Calu3 (cell line): ENCODE measurements around the gene CYTH1. TPM values are rescaled to one million over a fixed set of nuclear protein-coding genes. Genes with fewer than 3 reads are reported as not detected.

ENCODE experiments used
- BruUV-seq: library from RNA; stranded (reverse); fragments of 400-500 nt; replicated peaks from 2 replicates; lab custom pipeline; 2021; lab: Mats Ljungman, UMichigan
- CTCF ChIA-PET: fragments of 300-600 bp; sonication (Branson Sonifier 250); formaldehyde crosslinking; loops from one replicate; lab custom pipeline; 2022; ENCODE audit warnings: antibody characterized with exemption; lab: Charles Lee
- DNase-seq: peaks from one replicate; pipeline ENCODE4 v3.0.0; 2022
- H3K27ac Mint-ChIP-seq: one replicate; pipeline ENCODE4 v1.8.0; 2022; ENCODE audit warnings: mixed read lengths; ENCODE audit not compliant: unreplicated experiment
- H3K27me3 Mint-ChIP-seq: one replicate; pipeline ENCODE4 v1.8.0; 2022; ENCODE audit warnings: mixed read lengths; ENCODE audit not compliant: unreplicated experiment
- H3K36me3 Mint-ChIP-seq: one replicate; pipeline ENCODE4 v1.8.0; 2022; ENCODE audit warnings: mild to moderate bottlenecking, moderate library complexity, mixed read lengths; ENCODE audit not compliant: insufficient read depth, unreplicated experiment
- H3K4me1 Mint-ChIP-seq: one replicate; pipeline ENCODE4 v1.8.0; 2022; ENCODE audit warnings: mild to moderate bottlenecking, low read depth, mixed read lengths; ENCODE audit not compliant: unreplicated experiment
- H3K4me3 Mint-ChIP-seq: one replicate; pipeline ENCODE4 v1.8.0; 2022; ENCODE audit warnings: mild to moderate bottlenecking, low read depth, moderate library complexity, mixed read lengths; ENCODE audit not compliant: unreplicated experiment
- H3K9me3 Mint-ChIP-seq: one replicate; pipeline ENCODE4 v1.8.0; 2022; ENCODE audit warnings: low read depth, mixed read lengths; ENCODE audit not compliant: unreplicated experiment
- intact Hi-C: fragments of 100-400 bp; cut with micrococcal nuclease; formaldehyde crosslinking; loops from one replicate; pipeline ENCODE4 v1.10.0; 2022; ENCODE audit not compliant: unreplicated experiment
- total RNA-seq: library from RNA; stranded (reverse); gene quantifications from 2 replicates; pipeline ENCODE4 v1.2.3, GENCODE V29; 2022
- TF ChIP-seq, protein P1 (sequence below): fragments of 200-600 bp; IDR thresholded peaks from one replicate; pipeline ENCODE4 v1.8.0; 2022; ENCODE audit warnings: antibody characterized with exemption; ENCODE audit not compliant: unreplicated experiment

The CYTH1 gene
- total RNA-seq, 1 experiment from 2014 or later = 40.5 TPM

DNA sequence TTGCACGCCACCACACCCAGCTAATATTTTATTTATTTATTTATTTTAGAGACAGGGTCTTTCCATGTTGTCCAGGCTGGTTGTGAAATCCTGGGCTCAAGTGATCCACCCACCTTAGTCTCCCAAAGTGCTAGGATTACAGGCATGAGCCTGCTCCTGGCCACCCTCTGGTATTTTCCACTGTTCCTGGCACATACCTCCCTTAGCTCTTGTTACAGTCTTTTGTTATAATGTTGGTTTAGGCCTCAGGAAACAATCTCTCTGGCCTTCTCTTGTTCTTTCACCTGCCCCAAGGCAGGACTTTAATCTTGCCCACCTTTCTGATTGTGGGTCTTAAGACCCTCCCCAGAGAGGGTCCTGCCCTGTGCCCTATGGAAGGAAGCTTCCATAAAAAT is 3.6 kb upstream of the CYTH1 start:
- BruUV-seq = no TSS peak
- Mint-ChIP-seq H3K4me1 (no peaks in the 10 kb centered on the region), H3K36me3 (peaks cover 41% of the 10 kb centered on the region), H3K4me3 (no peak overlapping the region), H3K9me3 (no peaks in the 10 kb centered on the region), H3K27me3 (no peaks in the 10 kb centered on the region), H3K27ac (no peak overlapping the region)
- DNase-seq = no peak
- TF ChIP-seq, protein P1, sequence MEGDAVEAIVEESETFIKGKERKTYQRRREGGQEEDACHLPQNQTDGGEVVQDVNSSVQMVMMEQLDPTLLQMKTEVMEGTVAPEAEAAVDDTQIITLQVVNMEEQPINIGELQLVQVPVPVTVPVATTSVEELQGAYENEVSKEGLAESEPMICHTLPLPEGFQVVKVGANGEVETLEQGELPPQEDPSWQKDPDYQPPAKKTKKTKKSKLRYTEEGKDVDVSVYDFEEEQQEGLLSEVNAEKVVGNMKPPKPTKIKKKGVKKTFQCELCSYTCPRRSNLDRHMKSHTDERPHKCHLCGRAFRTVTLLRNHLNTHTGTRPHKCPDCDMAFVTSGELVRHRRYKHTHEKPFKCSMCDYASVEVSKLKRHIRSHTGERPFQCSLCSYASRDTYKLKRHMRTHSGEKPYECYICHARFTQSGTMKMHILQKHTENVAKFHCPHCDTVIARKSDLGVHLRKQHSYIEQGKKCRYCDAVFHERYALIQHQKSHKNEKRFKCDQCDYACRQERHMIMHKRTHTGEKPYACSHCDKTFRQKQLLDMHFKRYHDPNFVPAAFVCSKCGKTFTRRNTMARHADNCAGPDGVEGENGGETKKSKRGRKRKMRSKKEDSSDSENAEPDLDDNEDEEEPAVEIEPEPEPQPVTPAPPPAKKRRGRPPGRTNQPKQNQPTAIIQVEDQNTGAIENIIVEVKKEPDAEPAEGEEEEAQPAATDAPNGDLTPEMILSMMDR = no peak
- CTCF ChIA-PET = no interaction called here
- intact Hi-C loops = no loop called here

DNA sequence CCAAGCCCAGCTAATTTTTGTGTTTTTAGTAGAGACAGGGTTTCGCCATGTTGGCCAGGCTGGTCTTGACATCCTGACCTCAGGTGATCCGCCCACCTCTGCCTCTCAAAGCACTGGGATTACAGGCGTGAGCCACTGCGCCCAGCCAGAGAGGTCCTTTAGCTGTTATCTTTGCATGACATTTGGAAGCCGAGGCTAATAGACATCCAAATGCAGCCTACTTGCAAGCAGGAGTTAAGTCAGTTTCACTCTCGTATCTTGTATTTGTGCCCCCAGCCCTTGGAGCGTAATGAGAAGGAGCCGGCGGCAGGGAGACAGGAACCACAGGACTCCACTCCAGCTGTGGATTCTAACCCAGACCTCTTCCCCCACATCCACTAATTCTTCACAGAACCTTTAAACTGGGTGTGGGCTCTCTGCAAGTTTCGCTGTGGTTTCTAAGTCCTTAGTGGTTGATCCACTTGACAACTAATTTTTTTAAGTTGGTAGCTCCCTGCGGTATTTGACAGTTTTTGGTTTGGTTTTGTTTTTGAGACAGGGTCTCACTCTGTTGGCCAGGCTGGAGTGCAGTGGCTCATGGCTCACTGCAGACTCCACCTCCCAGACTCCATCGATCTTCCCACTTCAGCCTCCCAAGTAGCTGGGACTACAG is 3.1 kb upstream of the CYTH1 start:
- Mint-ChIP-seq H3K9me3 (no peaks in the 10 kb centered on the region), H3K27me3 (no peaks in the 10 kb centered on the region), H3K36me3 (peaks cover 38% of the 10 kb centered on the region), H3K27ac (no peak overlapping the region), H3K4me3 (no peak overlapping the region), H3K4me1 (peaks cover 2% of the 10 kb centered on the region)
- TF ChIP-seq, protein P1 = no peak
- BruUV-seq = no TSS peak
- intact Hi-C loops = no loop called here
- no peak for DNase-seq
- CTCF ChIA-PET = no interaction called here

DNA sequence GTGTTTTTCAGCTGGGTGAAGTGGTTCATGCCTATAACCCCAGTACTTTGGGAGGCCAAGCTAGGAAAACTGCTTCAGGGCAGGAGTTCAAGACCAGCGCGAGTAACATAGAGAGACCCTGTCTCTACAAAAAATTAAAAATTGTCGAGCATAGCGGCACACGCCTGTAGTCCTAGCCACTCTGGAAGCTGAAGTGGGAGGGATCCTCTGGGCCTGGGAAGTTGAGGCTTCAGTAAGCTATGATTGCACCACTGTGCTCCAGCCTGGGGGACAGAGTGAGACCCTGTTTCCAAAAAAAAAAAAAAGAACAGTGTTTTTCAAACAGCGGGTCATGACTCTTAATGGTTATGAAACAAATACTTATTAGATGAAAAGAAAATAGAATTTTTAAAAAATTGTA is 2.3 kb upstream of the CYTH1 start:
- peak overlapping the region; percentile 63 for H3K27ac Mint-ChIP-seq
- BruUV-seq = no TSS peak
- CTCF ChIA-PET = no interaction called here
- DNase-seq = no peak
- peaks cover 9% of the 10 kb centered on the region for H3K4me1 Mint-ChIP-seq
- H3K36me3 Mint-ChIP-seq = peaks cover 37% of the 10 kb centered on the region
- TF ChIP-seq, protein P1 = no peak
- peak overlapping the region; percentile 72 for H3K4me3 Mint-ChIP-seq
- H3K27me3 Mint-ChIP-seq = no peaks in the 10 kb centered on the region
- intact Hi-C loops = no loop called here
- no peaks in the 10 kb centered on the region for H3K9me3 Mint-ChIP-seq

DNA sequence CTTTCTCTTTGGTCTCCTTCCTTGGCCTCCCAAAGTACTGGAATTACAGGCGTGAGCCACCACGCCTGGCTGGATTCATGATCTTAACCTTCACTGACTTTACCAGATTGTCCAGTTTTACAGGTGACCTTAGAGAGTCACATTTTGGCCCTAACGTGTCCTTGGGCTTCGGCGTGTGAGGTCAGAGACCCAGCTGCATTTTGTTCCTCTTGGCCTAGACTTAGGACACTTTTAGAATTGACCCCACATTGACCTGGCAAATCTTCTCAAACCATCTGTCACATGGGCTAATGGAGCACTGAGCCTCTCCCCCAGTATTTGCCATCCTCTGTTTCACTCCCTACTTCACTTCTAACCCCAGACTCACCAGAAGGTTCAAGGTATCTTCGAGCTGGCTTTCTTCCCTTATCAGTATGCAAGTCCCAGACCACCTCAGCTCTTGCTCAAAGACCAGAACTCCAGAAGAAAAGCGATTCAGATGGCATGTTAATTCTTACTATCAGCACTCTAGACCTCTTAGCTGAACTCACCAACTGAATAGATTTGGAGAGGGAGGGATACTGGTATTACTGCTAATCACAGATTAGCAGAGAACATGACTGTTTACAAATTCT is 1.7 kb upstream of the CYTH1 start:
- Mint-ChIP-seq H3K4me1 (peaks cover 9% of the 10 kb centered on the region), H3K4me3 (peak overlapping the region; percentile 72), H3K36me3 (peaks cover 37% of the 10 kb centered on the region), H3K27ac (peak overlapping the region; percentile 63), H3K27me3 (no peaks in the 10 kb centered on the region), H3K9me3 (no peaks in the 10 kb centered on the region)
- DNase-seq = no peak
- TF ChIP-seq, protein P1 = no peak
- no TSS peak for BruUV-seq
- CTCF ChIA-PET = no interaction called here
- intact Hi-C loops = no loop called here
